SK-N-DZ (cell line): Measurements from ENCODE around the gene ACAP1.
"Not testable (repeated sequence)": the region's sequence is repeated elsewhere in the genome, so short reads cannot be mapped to it uniquely, and the experiment has no call there.

Source experiments
- DNase-seq: peaks from one replicate; pipeline ENCODE4 v3.0.0-alpha.2; 2015; ENCODE audit warnings: low spot score

ACAP1 gene

GRCh38 chr17:7329374-7329996 lies 6.8 kb upstream of the ACAP1 start:
- DNase-seq: peak; percentile 100

GRCh38 chr17:7329997-7330637 lies 6.2 kb upstream of the ACAP1 start:
- peak; percentile 95 for DNase-seq

GRCh38 chr17:7330638-7331015 lies 5.7 kb upstream of the ACAP1 start:
- DNase-seq: no peak

GRCh38 chr17:7332111-7332510 lies 4.2 kb upstream of the ACAP1 start:
- no peak for DNase-seq

- not testable (repeated sequence) for DNase-seq
Observed at GRCh38 chr17:7332600-7333069, 3.7 kb upstream of the ACAP1 start.

GRCh38 chr17:7334938-7335538 lies 1.3 kb upstream of the ACAP1 start:
- no peak for DNase-seq

GRCh38 chr17:7335765-7336164 lies 564 bp upstream of the ACAP1 start:
- DNase-seq: not testable (repeated sequence)

GRCh38 chr17:7337600-7337999 lies 1.3 kb downstream of the ACAP1 start:
- not testable (repeated sequence) for DNase-seq

- no peak for DNase-seq
Observed at GRCh38 chr17:7340179-7340578, 3.9 kb downstream of the ACAP1 start.

GRCh38 chr17:7341842-7342241 lies 5.5 kb downstream of the ACAP1 start:
- DNase-seq: no peak

- no peak for DNase-seq
Observed at GRCh38 chr17:7343250-7343649, 6.9 kb downstream of the ACAP1 start.

GRCh38 chr17:7346761-7347614 lies 10.7 kb downstream of the ACAP1 start:
- no peak for DNase-seq

- DNase-seq: no peak
Observed at GRCh38 chr17:7347630-7348477, 11.5 kb downstream of the ACAP1 start.

- no peak for DNase-seq
Observed at GRCh38 chr17:7348478-7349242, 12.3 kb downstream of the ACAP1 start.

GRCh38 chr17:7351665-7352502 lies 15.6 kb downstream of the ACAP1 start, which contains the start of gene KCTD11:
TSS of gene KCTD11 (plus strand) at chr17:7352162.
- peak; percentile 79 for DNase-seq

GRCh38 chr17:7352503-7352889 lies 16.2 kb downstream of the ACAP1 start:
- no peak for DNase-seq

- DNase-seq: no peak
Observed at GRCh38 chr17:7352910-7353635, 16.7 kb downstream of the ACAP1 start.

GRCh38 chr17:7354262-7354843 lies 18.0 kb downstream of the ACAP1 start:
- no peak for DNase-seq
